Measurements from ENCODE around the gene IPO4. TPM values are rescaled to one million over a fixed set of nuclear protein-coding genes. Genes with fewer than 3 reads are reported as not detected.

IPO4 gene
- total and polyA plus RNA-seq, 9 of the 15 experiments (the other 6 are each of a cell fraction or from before 2014, with no cell fraction given) = 7.3 to 122 (median 31.8) TPM

- TF ChIP-seq ZFP91 (CRISPR knock-in tag; IDR thresholded peaks at IDR 0.05) (no peak), MTA2 (IDR thresholded peaks at IDR 0.05; ENCODE audit: low read depth) (no peak), CTBP1 (IDR thresholded peaks at IDR 0.05; ENCODE audit: borderline replicate concordance) (peak; percentile 47), ELF4 (CRISPR knock-in tag; IDR thresholded peaks at IDR 0.05) (peak; percentile 77; the same call in 1 of the 2 replicates), ZNF518B (CRISPR knock-in tag; IDR thresholded peaks at IDR 0.05) (no peak), ETV1 (tag; conservative IDR thresholded peaks at IDR 0.05; ENCODE audit: low read depth) (peak; percentile 65), HOMEZ (CRISPR knock-in tag; IDR thresholded peaks at IDR 0.05) (no peak), SRSF3 (IDR thresholded peaks at IDR 0.05; ENCODE audit: insufficient read depth, low read length) (no peak), RFX1 (IDR thresholded peaks at IDR 0.05) (peak; percentile 98), RREB1 (CRISPR knock-in tag; IDR thresholded peaks at IDR 0.05) (no peak)
Observed at GRCh38 chr14:24195186-24196070, 6.8 kb upstream of the IPO4 start, which contains the start of gene TM9SF1 (continued).
